ENCODE results near the gene RNF115. TPM values are rescaled to one million over a fixed set of nuclear protein-coding genes. Genes with fewer than 3 reads are reported as not detected.

Gene RNF115
- polyA plus RNA-seq, 3 donors = 3.5 to 5.4 (median 5.2) TPM

DNA sequence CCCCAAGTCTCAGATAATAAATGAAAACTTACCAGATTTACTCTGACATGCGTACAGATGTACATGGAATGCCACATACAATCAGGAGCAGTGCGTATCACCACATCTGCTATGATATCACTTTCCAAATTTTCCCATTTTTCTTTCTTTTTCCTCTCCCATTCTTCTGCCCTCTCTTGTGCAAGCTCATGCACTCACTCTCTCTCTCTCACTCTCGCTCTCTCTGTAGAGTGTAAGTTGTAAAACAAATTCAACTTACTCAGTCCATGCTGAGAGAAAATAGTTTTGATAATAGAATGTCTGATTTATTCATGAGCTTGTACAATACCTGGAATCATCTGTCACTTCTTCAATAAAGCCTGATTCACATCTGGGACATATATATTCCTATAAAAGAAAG, 35.3 kb downstream of the RNF115 start:
- Histone ChIP-seq H3K4me3 (replicated peaks in 1 of 3; ENCODE audit: low read depth in 2 of 3, low read length in 3 of 3) (no peak overlapping the region), H3K27me3 (ENCODE audit: control insufficient read depth in 2 of 2, insufficient read depth in 2 of 2, low read length in 2 of 2) (no peaks in the 10 kb centered on the region), H3K36me3 (replicated peaks in 1 of 2; ENCODE audit: control insufficient read depth in 1 of 2, insufficient read depth in 2 of 2, low read length in 2 of 2) (peaks cover 25 to 58% of the 10 kb centered on the region in 2 donors), H3K79me2 (ENCODE audit: insufficient read depth, low read length) (peaks cover 4% of the 10 kb centered on the region), H4K20me1 (ENCODE audit: insufficient read depth, low read length) (peaks cover 11% of the 10 kb centered on the region), H2AFZ (ENCODE audit: insufficient read depth, low read depth, low read length, poor library complexity, severe bottlenecking) (no peak overlapping the region), H3K9me3 (replicated peaks in 1 of 2; ENCODE audit: control insufficient read depth in 1 of 2, insufficient read depth in 1 of 2, low read length in 2 of 2) (no peaks in the 10 kb centered on the region), H3K4me2 (replicated peaks; ENCODE audit: extremely low read depth, low read length, poor library complexity, severe bottlenecking) (no peak overlapping the region), H3K9ac (ENCODE audit: insufficient read depth, low read length, poor library complexity, severe bottlenecking) (no peak overlapping the region), H3K27ac (ENCODE audit: low read depth in 1 of 2, low read length in 2 of 2) (no peak overlapping the region), H3K4me1 (ENCODE audit: control insufficient read depth in 1 of 2, insufficient read depth in 2 of 2, low read length in 2 of 2) (no peaks in the 10 kb centered on the region)
- Mint-ChIP-seq H3K4me3 (no peak overlapping the region), H3K27ac (peak overlapping the region in 1 of 7 donors; percentile 3), H3K4me1 (peaks cover 10% of the 10 kb centered on the region), H3K9me3 (peaks cover 0 to 2% (median 0%) of the 10 kb centered on the region in 7 donors), H3K27me3 (ENCODE audit: low read depth in 3 of 3) (peaks cover 0 to 1% (median 0%) of the 10 kb centered on the region in 3 donors), H3K36me3 (peaks cover 43 to 55% of the 10 kb centered on the region in 2 donors)
- TF ChIP-seq, protein P1, sequence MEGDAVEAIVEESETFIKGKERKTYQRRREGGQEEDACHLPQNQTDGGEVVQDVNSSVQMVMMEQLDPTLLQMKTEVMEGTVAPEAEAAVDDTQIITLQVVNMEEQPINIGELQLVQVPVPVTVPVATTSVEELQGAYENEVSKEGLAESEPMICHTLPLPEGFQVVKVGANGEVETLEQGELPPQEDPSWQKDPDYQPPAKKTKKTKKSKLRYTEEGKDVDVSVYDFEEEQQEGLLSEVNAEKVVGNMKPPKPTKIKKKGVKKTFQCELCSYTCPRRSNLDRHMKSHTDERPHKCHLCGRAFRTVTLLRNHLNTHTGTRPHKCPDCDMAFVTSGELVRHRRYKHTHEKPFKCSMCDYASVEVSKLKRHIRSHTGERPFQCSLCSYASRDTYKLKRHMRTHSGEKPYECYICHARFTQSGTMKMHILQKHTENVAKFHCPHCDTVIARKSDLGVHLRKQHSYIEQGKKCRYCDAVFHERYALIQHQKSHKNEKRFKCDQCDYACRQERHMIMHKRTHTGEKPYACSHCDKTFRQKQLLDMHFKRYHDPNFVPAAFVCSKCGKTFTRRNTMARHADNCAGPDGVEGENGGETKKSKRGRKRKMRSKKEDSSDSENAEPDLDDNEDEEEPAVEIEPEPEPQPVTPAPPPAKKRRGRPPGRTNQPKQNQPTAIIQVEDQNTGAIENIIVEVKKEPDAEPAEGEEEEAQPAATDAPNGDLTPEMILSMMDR (IDR thresholded peaks at IDR 0.05) = no peak
- 100% methylated on average over 1 of the region's 3 CpGs for WGBS (ENCODE audit: insufficient coverage)
- no peak for DNase-seq
- intact Hi-C loops (cut with micrococcal nuclease) = no loop called here

DNA sequence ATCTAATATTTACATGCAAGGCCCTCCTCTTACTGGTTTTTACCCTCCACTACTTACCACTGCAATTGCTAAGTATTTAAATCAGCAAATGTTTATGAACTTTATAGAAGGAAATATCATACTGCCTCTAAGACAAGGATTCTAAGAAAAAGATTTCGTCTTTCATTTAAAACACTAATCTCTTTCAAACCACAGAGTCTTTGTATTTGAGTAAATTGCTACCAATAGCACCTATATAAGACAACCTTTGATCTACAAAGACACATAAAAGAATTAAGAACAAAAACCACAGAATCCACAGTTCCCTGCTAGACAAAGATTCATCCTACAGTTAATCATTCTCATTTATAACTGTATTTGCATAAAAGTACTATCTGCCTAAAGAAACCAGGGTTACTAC, 37.6 kb downstream of the RNF115 start:
- Histone ChIP-seq H3K9ac (ENCODE audit: insufficient read depth, low read length, poor library complexity, severe bottlenecking) (no peak overlapping the region), H3K4me3 (replicated peaks in 1 of 3; ENCODE audit: low read depth in 2 of 3, low read length in 3 of 3) (no peak overlapping the region), H3K27ac (ENCODE audit: low read depth in 1 of 2, low read length in 2 of 2) (no peak overlapping the region), H3K79me2 (ENCODE audit: insufficient read depth, low read length) (no peaks in the 10 kb centered on the region), H4K20me1 (ENCODE audit: insufficient read depth, low read length) (peaks cover 11% of the 10 kb centered on the region), H3K36me3 (replicated peaks in 1 of 2; ENCODE audit: control insufficient read depth in 1 of 2, insufficient read depth in 2 of 2, low read length in 2 of 2) (peaks cover 24 to 62% of the 10 kb centered on the region in 2 donors), H3K4me1 (ENCODE audit: control insufficient read depth in 1 of 2, insufficient read depth in 2 of 2, low read length in 2 of 2) (no peaks in the 10 kb centered on the region), H2AFZ (ENCODE audit: insufficient read depth, low read depth, low read length, poor library complexity, severe bottlenecking) (no peak overlapping the region), H3K27me3 (ENCODE audit: control insufficient read depth in 2 of 2, insufficient read depth in 2 of 2, low read length in 2 of 2) (no peaks in the 10 kb centered on the region), H3K9me3 (replicated peaks in 1 of 2; ENCODE audit: control insufficient read depth in 1 of 2, insufficient read depth in 1 of 2, low read length in 2 of 2) (no peaks in the 10 kb centered on the region), H3K4me2 (replicated peaks; ENCODE audit: extremely low read depth, low read length, poor library complexity, severe bottlenecking) (no peak overlapping the region)
- TF ChIP-seq, protein P1 (IDR thresholded peaks at IDR 0.05) = no peak
- peak overlapping the region in 1 of 7 donors; percentile 52 for H3K27ac Mint-ChIP-seq
- peaks cover 0 to 1% (median 0%) of the 10 kb centered on the region in 3 donors for H3K27me3 Mint-ChIP-seq (ENCODE audit: low read depth in 3 of 3)
- WGBS (ENCODE audit: insufficient coverage) = no CpG with 5 or more reads among the region's 1 CpG
- peaks cover 42 to 59% of the 10 kb centered on the region in 2 donors for H3K36me3 Mint-ChIP-seq
- intact Hi-C loops (cut with micrococcal nuclease) = no loop called here
- H3K4me3 Mint-ChIP-seq = no peak overlapping the region
- H3K9me3 Mint-ChIP-seq = peaks cover 0 to 2% (median 0%) of the 10 kb centered on the region in 7 donors
- H3K4me1 Mint-ChIP-seq = peaks cover 11% of the 10 kb centered on the region
- no peak for DNase-seq
